Stimulated activated CD4-positive, alpha-beta T cell treated with anti-CD3 and anti-CD28 coated beads, TNF-alpha, amount 100 ng/mL, for 24 hours (primary cell): ENCODE measurements around the gene CBFA2T3.

Source experiments
- DNase-seq, 3 experiments: peaks; one replicate each; pipeline ENCODE4 v3.0.0-alpha.2; 2020; ENCODE audit warnings: low read depth in 3 of 3

The CBFA2T3 gene

DNA sequence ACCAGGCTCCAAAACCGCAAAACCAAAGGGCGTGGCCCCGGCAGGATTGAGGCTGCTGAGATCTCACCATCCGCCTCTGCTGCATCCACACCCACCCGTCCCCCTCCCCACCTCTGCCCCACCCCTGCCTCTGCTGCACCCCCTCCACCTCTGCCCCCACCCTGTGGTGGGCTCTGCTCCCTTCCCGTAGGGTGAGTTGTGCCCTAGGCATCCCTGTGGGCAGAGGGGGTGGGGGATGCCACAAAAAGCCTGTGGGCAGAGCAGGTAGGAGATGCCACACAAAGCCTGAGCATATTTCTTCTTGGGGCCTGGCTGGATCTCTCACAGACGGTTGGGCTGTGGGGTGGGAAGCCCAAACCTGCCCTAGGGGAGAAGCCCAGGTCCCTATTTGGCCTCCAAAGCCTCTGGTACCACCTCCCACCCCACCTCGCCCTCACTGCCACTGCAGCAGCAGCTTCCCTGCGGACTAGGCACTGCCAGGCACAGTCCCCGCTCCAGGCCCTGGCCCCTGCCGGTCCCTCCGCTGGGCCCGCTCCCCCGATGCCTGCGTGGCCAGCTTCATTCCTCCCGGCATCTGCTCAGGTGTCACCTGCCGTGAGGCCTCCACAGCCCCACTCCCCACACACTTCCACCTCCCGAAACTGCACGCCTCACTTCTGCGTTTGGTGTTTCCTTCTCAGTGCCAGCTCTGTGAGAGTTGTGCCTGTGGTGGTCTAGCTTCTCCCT, 99.3 kb downstream of the CBFA2T3 start:
- no peak for DNase-seq

GRCh38 chr16:88876942-88877526, 100.0 kb downstream of the CBFA2T3 start:
- DNase-seq: no peak

GRCh38 chr16:88875703-88876234, 101.2 kb downstream of the CBFA2T3 start:
- DNase-seq: no peak

DNA sequence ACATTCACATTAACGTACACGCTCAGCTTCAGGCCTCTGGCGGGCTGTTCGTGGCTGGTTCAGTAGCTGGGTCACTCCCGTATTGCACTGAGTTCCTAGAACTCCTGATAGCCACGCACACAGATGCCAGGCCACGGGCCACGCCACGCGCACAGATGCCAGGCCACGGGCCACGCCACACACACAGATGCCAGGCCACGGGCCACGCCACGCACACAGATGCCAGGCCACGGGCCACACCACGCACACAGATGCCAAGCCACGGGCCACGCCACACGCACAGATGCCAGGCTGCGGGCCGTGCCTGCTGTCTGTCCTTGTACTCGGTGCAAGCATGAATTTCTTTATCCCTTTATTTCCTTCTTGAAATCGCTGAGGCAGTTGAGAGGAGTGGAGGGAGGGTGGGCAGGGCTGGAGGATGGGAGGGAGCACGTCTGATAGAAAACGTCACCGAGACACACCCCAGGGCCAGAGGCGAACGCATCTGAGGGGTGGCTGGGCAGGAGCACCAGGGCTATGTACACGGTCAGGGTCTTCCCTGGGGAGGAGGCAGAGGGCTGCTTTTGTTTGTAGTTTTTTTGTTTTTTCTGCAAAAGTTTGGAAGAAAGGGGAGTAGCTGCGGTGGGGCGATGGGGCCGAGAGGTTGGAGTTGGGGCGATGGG, 101.9 kb downstream of the CBFA2T3 start:
- no peak for DNase-seq

GRCh38 chr16:88872650-88873331, 104.2 kb downstream of the CBFA2T3 start:
- no peak for DNase-seq

- DNase-seq: no peak
These were observed 105.1 kb downstream of the CBFA2T3 start for GRCh38 chr16:88871730-88872416.

DNA sequence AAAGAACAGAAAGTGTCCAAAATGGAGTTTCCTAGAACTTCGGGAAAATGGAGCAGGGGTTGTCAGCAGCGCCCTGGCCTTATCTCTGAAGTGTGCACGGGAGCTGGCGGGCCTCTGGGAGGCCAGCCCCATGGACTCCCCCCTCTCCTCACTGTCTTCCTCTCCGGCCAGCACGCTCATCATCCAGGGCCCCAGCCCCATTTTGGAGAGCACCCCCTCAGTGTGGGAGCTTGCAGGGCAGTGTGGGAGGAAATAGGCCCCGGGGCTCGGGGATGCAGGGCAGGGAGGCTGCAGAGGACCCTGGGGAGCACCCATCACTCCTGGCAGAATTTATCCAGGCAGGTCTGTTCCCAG, 105.7 kb downstream of the CBFA2T3 start:
- no peak for DNase-seq

DNA sequence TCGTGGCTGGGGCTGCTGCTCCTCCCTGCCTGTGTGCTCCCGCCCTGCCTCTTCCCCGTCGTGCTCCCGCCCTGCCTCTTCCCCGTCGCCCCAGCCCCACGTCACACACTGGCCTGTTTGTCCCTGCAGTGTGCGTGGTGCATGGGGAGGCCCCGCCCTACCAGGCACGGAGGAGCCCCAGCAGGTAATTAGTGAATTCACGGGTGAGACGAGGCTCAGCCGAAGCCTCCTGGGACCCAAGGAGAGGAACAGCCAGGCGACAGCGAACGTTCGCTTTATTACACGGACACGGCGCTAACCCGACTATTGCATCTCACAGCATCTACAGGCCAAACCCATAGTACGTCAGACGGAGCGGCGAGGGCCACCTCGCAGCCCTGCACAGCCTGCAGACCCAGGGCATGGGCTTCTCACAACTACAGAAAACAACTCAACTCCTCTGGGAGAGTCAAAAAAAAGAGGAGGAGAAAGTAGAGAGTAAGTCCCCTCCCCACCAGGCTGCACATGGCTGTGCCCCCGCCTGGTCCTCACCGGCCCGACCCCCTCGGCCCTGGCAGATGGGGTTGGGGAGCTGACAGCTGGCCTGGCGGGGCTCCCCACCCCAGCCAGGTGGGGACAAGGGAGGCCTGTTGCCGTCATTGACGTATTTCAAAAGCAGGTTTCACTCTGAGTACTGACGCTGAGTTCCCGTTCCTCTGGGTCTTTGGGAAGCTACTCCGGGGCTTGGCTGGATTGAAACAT, 106.2 kb downstream of the CBFA2T3 start:
- no peak for DNase-seq

GRCh38 chr16:88869673-88869980, 107.4 kb downstream of the CBFA2T3 start:
- DNase-seq: no peak

- no peak for DNase-seq
These were observed 107.9 kb downstream of the CBFA2T3 start for GRCh38 chr16:88868974-88869672.

GRCh38 chr16:88867581-88868246, 109.3 kb downstream of the CBFA2T3 start:
- no peak for DNase-seq

DNA sequence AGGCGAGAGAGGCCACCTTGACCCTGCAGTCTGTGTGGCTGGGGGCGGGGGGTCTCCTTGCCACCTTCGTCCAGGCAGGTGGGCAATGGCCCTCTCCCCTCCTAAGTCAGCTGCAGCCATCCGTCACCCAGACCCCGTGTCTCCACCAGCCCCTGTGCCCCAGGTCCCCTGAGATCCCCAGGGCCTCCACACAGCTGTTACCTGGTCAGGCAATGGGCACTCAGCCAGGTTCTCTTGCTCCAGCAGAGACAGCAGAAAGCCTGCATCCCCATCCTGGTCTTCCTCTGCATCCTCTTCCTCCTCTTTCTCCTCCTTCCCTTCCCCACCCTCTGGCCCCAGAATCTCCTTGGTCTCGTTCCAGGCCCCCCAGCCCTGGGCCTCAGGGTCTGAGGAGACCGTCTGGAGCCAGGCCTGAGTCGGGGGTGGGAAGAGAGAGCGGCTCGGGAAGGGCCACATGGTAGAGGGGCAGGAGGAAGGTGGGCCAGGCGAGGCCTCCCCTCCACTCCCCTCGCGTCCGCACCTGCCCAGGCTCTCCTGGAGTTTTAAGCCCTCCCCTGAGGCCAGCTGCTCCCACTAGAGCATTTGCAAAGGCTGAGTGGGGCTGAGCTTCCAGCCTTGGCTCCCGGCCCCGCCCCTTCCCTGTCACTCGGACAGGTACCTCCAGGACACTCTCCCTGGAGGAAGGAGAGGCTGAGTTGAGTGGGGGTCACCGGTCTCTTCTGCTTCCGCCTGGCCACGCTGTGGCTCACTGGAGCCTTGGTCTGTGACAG, 110.7 kb downstream of the CBFA2T3 start, which contains the start of gene PABPN1L:
PABPN1L (minus strand) TSS at position 510 of the 770 bp plus-strand sequence; CDS start at position 456, 54 bp downstream.
- no peak for DNase-seq

GRCh38 chr16:88865742-88866141, 111.3 kb downstream of the CBFA2T3 start:
- no peak for DNase-seq

DNA sequence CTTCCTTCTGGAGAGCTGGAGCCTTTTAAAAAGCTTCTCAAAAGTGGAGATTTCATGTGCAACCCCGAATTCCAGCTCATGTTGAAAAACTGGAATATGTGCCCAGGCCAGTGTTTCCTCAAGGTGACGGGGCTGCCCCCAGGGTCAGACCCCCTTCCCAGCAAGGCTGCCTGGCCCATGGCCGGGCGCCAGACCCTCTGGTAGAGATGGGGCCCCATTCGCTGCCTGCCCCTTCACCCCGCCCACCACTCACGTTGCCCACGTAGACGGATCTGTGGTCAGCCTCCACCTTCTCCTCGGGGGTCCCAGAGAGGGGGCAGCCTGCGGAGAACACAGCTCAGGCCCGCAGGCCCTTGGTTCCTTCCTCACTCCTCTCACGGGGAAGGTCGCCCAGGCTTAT, 111.7 kb downstream of the CBFA2T3 start:
- DNase-seq: no peak

DNA sequence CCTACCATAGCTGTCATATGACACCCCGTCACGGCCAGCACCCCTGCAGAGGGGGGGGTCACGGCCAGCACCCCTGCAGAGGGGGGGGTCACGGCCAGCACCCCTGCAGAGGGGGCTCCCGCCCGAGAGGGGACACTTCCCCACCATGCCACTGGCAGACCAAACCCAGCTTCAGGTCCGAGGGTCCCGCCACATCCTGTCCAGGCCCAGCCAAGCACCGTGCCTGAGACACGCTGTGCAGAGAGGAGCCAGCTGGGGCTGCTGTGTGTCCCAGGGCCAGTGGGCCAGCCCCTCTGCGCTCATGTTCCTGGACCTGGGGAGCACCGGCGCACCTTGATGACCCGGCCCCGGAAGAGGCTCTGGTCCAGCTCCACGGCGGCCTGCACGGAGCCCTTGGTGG, 112.5 kb downstream of the CBFA2T3 start:
- no peak for DNase-seq

DNA sequence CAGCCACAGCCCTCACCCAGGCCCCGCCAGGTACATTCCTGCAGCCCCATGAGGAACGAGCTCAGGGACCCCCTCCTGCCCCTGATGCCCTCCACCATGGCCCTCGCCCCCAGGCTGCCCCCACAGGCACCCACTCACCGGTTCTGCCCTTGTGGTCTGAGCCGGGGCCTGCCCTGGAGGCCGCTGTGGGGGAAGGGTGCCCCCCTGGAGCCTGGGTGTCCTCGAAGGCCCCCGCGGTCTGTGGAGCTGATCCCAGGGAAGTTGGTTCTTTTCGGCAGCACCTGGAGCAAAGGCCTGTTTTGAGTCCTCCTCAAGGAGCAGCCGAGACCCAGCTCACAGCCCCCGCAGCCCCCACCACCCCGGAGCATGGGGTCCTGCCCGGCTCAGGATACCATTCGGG, 112.9 kb downstream of the CBFA2T3 start:
- no peak for DNase-seq

DNA sequence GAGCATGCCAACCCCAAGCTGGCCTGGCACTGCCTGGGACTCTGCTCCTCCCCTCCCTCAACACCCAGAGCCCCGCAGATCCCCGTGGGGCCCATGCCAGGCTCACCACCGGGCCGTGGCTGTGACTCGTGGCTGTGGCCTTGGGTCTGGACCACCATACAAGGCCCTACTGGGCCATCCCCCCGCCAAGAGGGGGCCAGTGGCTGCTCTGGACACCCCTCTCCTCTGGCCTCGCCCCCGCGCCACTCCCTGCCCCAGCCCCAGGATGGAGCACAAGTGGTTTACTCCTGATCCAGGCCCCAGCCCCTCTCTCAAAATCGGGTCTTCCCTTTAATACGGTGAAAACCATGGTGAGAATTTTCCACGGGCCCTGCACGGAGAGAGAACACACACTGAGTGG, 113.6 kb downstream of the CBFA2T3 start:
- no peak for DNase-seq

DNA sequence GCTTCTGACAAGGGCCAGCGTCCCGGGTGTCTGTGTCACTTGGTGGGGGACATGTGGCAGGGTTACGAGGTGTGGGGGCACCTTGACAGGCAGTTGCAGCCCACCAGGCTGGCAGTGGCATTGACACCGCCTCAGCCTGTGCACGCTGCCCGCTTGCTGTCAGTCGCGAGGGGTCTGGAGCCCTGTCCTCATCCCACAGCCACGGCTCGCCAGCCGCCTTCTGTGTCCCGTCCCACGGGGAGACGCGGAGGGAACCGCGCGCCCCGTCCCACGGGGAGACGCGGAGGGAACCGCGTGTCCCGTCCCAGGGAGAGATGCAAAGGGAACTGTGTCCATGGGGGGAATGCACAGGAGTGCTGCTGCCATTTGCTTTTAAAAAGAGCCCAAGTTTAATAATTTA, 114.0 kb downstream of the CBFA2T3 start:
- DNase-seq: no peak

DNA sequence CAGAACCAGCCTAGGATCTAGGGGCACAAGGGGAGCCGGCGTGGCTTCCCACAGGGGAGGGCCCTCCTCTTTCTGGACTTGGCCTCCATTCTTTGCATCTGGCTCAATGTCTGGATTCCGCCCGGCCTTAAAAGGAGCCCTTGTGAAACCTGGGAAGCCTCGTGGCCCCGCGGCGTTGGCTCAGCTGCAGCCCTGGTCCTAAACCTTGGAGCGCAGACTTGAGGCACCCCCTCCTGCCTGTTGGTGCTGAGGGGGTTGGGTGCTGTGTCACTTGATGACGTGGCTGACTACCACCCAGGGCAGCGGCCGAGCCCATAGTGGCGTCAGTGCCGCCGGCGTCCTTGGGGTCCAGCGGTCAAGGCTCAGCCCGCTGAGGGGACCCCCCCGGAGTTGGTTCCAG, 115.6 kb downstream of the CBFA2T3 start:
- DNase-seq: no peak
